GM18868 (cell line): ENCODE data around the gene MCRIP2.
"Not testable (repeated sequence)": the region's sequence is repeated elsewhere in the genome, so short reads cannot be mapped to it uniquely, and the experiment has no call there.

ENCODE experiments used
- ATAC-seq: cut with Tn5 transposase; IDR thresholded peaks from one replicate; pipeline ENCODE4 v1.9.1; 2021; ENCODE audit warnings: mild to moderate bottlenecking, moderate library complexity; ENCODE audit not compliant: unreplicated experiment

MCRIP2 gene

DNA sequence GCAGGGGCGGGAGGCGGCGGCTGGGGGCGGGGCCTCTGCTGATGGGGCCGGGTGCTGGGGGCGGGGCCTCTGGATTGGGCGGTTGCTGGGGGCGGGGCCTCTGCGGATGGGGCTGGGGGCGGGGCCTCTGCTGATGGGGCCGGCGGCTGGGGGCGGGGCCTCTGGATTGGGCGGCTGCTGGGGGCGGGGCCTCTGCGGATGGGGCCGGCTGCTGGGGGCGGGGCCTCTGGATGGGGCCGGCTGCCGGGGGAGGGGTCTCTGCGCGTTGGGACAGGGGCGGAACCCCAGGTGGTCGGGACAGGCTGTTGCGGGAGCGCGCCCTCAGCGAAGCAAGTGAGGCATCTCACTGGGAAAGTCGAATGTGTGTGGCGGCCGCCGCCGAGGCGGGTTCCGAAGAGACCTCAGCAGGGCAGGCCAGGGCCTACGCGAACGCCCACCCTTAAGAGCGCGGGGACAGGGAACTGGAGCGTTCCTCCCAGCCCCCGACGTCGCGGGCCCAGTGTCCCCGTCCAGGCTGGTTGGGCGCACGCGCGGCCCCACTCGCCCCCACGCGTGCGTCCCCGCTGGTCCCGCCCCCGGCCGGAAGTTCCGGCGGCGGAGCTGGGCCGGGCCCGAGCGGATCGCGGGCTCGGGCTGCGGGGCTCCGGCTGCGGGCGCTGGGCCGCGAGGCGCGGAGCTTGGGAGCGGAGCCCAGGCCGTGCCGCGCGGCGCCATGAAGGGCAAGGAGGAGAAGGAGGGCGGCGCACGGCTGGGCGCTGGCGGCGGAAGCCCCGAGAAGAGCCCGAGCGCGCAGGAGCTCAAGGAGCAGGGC is 38.4 kb downstream of the MCRIP2 start, which contains the start of gene STUB1:
Gene STUB1, plus strand, starts transcription at position 597 of the 811 bp plus-strand sequence. Its CDS starts 116 bp downstream, at position 713.
- peak; percentile 37 for ATAC-seq

DNA sequence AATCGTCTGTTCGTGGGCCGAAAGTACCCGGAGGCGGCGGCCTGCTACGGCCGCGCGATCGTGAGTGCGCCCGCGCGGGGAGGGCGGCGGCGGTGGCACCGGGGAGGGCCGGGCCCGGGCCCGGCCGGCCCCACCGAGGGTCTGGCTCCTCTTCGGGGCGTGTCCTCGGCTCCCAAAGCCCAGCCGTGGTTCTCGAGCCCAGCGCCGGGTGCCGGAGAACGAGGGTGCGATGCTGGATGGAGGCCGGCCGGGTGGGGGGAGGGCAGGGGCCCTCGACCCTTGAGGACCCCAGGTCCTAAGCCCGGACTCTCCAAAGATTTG is 39.0 kb downstream of the MCRIP2 start:
- ATAC-seq, result no peak

DNA sequence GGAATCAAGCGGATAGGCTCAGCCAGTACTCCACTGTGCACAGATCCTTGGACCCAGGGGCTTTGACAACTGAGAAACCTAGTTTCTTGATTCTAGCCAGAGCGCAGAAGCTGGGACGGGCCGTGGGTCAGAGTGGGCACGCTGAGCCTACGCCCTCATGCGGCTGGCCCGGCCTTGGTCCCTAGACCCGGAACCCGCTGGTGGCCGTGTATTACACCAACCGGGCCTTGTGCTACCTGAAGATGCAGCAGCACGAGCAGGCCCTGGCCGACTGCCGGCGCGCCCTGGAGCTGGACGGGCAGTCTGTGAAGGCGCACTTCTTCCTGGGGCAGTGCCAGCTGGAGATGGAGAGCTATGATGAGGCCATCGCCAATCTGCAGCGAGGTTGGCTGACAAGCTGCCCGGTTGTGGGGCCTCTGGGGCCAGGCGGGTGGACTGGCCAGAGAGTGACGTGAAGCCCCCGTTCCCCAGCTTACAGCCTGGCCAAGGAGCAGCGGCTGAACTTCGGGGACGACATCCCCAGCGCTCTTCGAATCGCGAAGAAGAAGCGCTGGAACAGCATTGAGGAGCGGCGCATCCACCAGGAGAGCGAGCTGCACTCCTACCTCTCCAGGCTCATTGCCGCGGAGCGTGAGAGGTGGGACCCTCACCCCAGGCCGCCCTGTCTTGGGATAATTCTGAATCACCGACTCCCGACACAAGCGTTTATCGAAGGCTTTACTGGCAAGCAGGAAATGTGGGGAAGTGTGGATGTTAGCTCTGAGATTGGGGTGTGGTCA is 39.5 kb downstream of the MCRIP2 start:
- no peak for ATAC-seq

DNA sequence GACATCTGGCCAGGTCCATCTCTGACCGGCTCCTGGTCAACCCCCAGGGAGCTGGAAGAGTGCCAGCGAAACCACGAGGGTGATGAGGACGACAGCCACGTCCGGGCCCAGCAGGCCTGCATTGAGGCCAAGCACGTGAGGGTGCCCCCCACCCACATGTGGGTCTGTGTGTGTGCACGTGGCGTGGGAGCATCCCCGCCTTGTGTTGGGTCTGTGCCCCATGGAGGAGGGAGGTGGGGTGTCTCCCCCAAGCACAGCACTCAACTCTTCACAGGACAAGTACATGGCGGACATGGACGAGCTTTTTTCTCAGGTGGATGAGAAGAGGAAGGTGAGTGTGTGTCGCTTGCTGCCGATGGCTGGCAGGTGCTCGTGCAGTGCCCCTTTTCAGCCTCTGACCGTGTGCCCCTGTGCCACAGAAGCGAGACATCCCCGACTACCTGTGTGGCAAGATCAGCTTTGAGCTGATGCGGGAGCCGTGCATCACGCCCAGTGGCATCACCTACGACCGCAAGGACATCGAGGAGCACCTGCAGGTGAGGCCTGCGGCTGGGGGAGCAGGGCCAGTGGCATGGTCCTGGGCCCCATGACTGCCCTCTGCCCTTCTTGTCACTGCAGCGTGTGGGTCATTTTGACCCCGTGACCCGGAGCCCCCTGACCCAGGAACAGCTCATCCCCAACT is 40.3 kb downstream of the MCRIP2 start:
- no peak for ATAC-seq

DNA sequence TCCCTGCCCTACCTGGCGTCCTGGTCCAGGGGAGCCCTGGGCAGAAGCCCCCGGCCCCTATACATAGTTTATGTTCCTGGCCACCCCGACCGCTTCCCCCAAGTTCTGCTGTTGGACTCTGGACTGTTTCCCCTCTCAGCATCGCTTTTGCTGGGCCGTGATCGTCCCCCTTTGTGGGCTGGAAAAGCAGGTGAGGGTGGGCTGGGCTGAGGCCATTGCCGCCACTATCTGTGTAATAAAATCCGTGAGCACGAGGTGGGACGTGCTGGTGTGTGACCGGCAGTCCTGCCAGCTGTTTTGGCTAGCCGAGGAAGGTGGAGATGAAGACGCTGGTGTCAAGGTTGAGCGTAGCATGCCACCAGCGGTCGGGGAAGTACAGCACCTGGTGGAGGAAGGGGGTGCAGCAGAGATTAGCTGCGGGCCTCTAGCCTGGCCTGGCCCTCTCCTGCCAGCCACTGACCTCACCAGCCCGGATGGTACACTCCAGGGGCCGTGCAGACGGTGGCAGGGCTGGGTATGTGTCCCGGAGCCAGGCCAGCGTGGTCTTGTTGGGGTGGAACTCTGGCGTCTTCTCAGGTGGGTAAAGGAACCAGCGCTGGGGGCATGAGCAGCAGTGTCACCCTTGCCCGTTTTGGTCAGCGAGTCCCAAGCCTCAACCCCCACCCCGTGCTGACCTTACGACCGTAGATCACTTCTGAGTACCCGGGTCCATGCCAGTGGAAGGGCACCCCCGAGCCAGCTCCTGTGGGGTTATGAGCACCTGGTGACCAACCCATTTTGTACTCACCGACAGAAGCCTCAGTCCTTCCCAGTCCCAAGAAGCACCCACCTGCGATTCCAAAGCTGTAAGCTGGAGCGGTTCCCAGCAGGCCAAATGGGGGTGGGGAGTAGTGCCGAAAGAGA is 41.1 kb downstream of the MCRIP2 start:
- no peak for ATAC-seq

DNA sequence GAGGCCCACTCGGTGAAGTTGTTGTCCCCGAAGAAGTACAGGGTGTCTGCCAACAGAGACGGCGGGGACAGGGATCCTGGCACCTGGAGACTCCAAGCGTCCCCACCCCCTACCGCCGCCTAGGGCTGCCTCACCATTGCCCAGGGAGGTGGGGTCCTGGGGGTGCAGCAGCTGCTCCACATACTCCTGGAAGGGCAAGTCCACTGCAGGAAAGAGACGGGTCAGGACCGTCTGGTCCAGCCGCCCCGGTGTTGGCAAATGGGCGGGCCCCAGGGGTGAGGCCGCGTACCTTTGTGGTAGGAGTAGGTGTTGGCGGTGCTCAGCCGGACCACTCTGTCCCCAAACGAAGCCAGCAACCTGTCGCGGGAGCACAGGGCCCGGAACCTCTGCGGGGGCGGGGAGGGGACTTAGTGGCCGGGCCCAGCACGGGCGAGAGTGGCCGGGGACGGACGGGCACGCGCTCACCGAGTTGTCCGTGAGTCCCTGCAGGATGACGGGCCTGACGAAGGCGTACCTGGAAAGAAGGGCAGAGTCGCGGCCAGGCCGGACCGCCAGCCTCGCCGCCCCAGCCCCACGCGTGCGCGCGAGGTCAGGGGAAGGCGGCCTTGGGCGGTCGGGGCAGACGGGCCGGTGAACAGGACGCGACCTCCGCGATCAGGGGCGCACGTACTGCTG is 41.9 kb downstream of the MCRIP2 start:
- ATAC-seq, result no peak

DNA sequence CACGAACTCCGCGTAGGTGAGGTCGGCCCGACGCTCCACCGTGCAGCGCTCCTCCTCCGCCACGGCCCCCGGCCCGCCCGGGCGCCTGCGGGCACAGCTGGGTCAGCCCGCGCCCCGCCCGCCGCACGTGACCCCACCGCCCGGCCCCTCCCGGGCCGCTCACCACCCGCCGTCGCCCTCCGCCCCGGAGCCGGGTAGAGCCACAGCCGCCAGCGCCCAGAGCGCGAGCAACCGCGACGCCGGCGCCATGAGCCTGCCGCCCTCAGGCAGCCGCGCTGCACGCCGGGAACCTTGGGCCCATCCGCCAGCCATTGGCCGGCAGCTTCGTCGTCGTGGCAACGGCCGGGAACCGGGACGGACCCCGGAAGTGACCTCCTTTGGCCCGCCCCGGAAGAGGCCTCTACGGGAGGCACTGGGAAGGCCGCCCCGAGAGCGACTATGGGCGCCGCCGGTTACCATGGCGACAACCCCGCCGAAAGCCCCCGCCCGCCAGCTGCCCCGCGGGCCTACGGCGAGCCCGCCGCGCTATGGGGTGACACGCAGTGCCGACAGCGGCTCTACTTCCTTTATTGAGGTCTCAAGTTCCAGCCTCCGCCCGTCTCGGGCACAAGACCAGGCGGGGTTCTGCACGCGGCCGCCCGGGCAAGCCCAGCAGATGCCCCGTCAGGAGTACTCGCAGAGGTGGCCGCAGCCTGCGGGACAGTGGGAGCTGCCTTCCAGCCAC is 42.6 kb downstream of the MCRIP2 start, which contains the start of gene JMJD8:
Gene JMJD8, minus strand, starts transcription at position 264 of the 724 bp plus-strand sequence. Its CDS starts 15 bp downstream, at position 249.
- peak; percentile 70 for ATAC-seq

DNA sequence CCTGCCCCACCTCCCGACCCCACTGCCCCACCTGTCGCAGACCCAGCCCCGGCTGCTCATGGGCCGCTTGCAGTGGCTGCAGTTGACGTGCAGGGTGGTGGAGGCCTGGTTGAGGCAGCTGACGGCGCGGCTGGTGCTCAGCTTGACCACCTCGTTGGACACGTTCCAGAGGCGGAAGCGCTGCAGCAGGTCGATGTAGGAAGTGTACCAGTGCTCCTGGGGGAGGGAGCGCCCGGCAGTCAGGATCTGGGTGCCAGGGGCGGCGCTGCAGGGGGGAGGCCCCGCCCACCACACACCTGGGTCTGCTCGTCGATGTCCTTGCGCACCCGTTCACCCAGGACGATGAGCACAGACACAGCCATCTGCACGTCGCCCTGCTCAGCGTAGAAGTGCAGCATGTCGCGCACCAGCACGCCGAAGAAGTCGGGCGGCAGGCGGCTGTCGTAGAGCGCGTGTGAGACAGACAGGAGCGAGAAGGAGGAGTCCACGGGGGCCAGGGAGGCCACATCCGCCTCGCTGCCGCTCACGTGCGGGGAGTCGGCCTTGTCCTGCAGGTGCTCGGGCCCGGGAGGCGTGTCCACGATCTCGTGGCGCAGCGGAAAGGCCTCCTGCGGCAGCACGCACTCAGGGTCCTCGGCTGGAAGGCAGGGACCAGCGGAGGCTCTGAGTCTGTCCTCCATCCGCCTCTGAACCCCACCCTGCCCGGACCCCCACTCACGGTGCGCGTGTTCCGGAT is 43.5 kb downstream of the MCRIP2 start:
- no peak for ATAC-seq

DNA sequence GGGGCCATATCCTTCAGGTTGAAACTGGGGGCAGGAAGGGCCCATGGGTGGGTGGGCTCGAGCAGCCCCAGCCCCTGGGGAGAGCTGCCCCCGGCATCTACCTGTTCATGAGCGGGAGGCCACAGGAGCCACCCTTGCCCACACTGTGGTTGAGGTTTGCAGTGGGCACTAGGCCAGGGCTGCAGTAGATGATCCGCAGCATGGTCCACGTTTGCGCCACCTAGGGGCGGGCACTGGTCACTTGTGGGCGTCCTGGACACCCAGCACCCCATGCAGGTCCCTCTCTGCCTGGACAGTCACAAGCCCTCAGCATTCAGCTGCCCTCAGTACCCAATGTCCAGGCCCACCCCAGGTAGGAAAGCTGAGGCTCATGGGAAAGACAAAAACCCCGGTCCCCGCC is 44.3 kb downstream of the MCRIP2 start:
- no peak for ATAC-seq

DNA sequence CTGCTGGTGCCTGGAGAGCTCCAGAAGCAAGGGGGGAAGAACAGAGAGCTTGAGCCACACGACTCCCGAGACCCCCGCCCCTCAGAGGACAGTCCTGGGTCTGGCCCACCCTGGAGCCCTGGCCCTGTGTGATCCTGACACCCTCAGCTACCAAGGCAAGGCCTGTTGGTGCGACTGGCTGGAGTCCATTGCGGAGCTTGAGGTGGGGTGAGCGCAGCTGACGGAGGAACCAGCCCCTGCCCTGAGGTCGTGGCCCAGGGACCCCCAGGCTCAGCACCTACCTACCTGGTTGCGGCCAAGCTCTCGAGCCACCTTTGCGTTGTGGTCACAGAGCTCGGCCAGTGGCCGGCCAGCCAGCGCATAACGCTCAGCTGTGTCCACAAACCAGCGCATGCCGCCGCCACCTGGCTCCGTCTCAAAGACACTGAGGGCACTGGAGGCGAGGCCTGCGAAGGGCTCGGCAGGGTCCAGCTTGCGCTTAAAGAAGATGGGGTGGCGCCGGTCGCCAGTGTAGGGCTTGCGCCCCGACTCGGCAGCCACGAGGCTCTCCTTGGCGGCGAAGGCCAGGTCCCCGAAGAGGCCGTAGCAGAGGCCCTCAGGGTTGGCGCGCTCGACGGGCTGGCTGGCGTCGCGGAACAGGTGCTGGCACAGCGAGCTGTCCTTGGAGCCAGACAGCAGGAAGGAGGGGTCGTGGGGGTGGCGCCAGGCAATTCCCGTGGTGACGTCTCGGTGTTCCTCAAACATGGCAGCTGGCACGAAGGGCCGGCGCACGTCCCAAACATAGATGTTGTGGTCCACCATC is 45.0 kb downstream of the MCRIP2 start:
- no peak for ATAC-seq

DNA sequence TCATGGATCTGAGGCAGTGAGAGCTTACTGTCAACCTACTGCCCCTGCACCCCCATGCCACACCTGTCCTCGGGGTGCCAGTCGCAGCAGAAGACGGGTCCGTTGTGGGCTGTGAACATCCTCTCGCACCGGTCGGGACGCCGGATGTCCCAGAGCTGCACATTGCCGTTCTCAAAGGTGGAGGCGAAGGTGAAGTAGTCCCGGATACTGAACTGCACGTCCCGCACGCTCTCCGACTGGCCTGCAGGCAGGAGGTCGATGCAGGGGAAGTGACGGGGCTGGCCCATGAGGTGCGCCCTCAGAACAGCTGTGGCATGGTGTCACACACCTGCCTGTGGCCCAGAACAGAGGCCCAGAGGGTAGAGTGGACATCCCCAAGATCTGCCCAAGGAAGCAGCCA is 45.9 kb downstream of the MCRIP2 start:
- ATAC-seq, result no peak

DNA sequence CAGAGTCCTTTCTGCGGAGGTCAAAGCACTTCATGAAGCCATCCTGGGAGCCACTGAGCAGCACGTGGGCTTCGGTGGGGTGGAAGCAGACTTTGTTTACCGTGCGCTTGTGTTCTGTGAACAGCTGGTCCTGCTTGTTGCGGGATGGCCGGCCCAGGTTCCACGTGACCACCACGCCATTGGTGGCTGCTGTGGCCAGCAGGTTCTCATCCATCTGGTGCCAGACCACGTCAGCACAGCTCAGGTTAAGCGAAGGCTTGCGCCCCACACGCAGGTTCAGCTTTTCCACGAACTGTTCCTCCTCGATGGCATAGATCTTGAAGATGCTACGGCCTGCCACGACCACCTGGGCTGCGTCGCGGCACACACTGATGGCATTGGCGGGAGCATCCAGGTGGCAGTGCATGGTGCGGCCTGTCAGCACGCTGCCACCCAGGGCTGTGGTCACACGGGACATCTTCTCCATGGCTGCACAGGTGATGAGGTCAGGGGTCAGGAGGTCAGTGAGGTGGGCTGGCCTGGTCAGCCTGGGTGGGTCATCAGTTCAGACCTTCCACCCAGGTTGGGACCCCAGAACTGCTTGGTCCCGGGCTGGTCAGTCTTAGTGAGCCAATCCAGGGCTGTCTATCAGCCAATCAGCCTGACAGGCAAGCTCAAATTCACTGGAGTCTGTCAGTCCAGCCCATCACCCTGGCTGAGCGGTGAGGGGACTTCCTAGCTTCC is 47.7 kb downstream of the MCRIP2 start:
- no peak for ATAC-seq

DNA sequence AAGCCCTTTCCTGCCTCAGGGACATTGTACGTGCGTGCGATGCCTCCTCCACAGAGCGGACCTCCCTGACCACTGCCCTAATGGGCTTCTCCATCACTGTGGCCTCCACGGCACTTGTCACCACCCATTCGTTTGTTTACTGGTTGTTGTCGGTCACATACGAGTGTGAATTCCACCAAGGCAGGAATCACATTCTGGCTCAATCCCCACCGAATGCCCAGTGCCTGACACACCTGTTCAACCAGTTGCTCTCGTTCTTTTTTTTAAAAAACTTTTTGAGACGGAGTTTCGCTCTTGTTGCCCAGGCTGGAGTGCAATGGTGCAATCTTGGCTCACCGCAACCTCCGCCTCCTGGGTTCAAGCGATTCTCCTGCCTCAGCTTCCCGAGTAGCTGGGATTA is 49.6 kb downstream of the MCRIP2 start:
- not testable (repeated sequence) for ATAC-seq

DNA sequence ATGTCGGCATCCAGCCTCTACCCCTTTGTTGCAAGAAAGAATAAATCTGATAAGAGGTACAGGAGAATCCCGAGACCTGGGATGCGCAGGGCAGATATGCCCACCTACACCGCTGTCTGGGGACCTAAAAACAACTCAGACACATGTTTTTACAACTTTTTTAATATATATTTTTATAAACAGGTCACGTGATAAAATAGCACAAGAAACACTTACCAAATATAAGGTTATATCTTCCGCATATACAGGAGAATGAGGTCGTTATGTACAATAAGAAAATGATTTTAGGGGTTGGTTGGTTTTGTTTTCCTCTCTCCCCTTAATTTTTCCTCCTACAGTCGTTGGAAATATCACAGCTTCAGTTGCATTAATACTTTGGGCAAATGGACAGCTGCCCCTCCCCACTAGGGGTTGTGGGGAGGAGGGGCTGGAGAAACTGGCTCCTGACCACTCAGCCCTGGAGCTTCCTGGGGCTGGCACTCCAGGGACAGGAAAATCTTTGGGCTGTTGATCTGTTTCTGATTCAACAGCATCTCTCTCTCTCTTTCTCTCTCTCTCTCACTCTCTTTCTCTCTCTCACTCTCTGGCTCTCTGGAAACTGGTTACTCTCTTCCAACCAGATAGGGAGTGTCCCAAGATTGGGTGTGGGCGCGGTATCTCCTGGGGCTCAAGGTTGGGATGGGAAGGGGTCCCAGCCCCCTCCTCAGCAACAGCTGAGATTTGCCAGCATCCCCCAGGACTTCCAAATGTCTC is 50.9 kb downstream of the MCRIP2 start:
- ATAC-seq, result no peak

DNA sequence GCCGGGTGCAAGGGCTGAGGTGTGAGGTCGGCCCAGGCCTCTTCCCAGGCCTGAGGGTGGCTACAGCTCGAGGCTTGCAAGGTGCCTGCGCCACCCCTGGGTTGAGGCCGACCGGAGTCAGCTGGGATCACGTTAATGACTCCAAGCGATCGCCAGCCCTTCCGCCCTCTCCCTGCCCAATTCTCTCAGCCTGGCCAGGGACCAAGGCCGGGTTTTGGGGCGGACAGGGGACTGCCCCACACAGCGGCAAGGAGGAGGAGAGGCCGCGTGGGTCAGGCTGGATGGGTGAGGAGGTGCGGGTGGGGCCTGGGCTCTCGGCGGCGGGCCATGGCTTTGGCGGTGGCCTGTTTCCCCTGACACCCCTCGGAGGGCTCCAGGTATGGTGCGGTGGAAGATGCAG is 51.7 kb downstream of the MCRIP2 start:
- no peak for ATAC-seq

DNA sequence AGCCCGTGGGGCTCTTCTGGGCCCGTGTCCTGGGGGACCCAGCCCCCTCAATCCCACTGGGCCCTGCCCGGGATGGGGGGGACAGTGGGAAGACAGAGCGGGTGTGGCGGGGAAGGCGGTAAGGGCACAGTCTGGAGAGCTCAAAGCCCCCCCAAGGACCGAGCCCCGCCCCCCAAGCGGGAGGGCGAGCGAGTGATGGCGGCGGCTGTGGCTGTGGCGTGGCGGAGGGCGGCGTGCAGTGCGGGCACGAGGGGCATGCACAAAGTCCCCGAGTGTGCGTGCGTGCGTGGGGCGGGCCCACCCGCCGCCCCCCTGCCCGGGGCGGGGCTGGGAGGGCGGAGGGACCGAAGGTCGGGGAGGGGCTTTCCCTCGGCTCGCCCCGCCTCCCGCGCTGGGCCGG is 52.1 kb downstream of the MCRIP2 start:
- no peak for ATAC-seq
